Stimulated activated CD4-positive, alpha-beta T cell treated with anti-CD3 and anti-CD28 coated beads, Interleukin-2, amount 100 ng/mL, for 4 hours (primary cell): ENCODE data around the gene GPX8.

Source experiments
- DNase-seq: peaks from one replicate; pipeline ENCODE4 v3.0.0-alpha.2; 2020; ENCODE audit warnings: low read depth

GPX8 gene, protein sequence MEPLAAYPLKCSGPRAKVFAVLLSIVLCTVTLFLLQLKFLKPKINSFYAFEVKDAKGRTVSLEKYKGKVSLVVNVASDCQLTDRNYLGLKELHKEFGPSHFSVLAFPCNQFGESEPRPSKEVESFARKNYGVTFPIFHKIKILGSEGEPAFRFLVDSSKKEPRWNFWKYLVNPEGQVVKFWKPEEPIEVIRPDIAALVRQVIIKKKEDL

DNA sequence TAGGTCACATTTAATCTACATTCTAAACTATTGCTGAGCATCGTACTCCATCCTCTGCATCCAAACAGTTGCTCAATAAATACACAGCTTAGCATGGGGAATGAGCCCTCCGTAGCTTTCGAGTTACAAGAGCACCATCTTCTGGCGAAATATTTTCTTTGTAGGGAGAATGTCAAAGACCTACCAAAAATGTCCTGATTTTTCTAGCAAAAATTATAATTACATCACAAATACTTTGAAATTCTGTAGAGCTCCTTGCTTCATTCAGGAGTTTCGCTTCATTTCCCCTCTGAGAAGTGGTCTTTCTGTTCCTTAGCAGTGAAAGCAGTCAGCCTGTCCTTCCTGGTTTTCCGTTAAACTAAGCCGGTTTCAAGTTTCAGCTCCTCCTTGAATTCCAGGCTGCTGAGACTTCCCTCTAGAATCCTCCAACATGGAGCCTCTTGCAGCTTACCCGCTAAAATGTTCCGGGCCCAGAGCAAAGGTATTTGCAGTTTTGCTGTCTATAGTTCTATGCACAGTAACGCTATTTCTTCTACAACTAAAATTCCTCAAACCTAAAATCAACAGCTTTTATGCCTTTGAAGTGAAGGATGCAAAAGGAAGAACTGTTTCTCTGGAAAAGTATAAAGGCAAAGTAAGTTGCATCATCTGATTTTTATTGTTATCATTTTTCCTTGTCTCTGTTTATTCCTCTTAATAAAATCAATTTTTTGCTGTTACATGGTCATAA is at the start of gene GPX8:
GPX8 (plus strand) TSS at position 409 of the 730 bp plus-strand sequence; CDS start at position 431, 22 bp downstream.
- DNase-seq: no peak

- DNase-seq: no peak
Observed at GRCh38 chr5:55110217-55110616, 49.8 kb upstream of the GPX8 start.

DNA sequence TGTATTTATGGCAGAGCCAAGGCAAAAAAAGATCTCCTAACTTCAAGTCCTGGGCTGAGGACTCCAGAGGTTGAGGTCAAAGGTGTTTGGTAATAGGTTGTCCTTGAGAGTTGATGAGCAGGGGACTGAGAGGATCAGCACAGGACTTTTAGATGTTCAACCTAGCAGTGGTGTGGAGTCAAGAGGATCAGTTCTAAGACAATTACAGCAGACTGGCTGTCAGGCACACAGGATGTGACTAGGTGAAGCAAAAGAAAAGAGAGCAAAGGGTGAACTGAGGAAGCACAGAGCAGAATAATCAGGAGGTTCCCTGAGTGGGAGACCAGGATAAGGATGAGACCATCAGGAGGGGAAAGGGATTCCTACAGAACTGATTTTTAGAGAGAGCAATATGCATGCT is 46.6 kb upstream of the GPX8 start:
- DNase-seq: no peak

GRCh38 chr5:55114061-55114460 is 45.9 kb upstream of the GPX8 start:
- DNase-seq: no peak

GRCh38 chr5:55123365-55123764 is 36.6 kb upstream of the GPX8 start:
- no peak for DNase-seq

GRCh38 chr5:55134053-55134722 is 25.8 kb upstream of the GPX8 start:
- no peak for DNase-seq

DNA sequence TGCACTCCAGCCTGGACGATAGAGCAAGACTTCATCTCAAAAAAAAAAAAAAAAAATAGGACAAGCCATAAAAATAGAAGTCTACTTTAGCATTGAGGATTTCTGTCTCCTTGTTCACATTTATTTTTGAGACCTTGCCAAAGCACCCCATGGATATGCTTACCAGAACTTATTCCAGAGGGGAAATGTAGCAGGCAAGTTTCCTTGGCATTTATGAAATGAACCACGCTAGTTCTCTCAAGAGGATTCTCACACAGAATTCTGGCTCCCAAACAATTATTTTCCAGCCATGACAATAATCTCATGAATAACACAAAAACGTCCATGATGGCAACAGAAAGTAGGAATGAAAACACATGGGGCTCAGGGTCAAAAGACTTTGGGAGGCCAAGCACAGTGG is 23.4 kb upstream of the GPX8 start:
- DNase-seq: no peak

- no peak for DNase-seq
Observed at GRCh38 chr5:55140908-55141665, 18.9 kb upstream of the GPX8 start.

DNA sequence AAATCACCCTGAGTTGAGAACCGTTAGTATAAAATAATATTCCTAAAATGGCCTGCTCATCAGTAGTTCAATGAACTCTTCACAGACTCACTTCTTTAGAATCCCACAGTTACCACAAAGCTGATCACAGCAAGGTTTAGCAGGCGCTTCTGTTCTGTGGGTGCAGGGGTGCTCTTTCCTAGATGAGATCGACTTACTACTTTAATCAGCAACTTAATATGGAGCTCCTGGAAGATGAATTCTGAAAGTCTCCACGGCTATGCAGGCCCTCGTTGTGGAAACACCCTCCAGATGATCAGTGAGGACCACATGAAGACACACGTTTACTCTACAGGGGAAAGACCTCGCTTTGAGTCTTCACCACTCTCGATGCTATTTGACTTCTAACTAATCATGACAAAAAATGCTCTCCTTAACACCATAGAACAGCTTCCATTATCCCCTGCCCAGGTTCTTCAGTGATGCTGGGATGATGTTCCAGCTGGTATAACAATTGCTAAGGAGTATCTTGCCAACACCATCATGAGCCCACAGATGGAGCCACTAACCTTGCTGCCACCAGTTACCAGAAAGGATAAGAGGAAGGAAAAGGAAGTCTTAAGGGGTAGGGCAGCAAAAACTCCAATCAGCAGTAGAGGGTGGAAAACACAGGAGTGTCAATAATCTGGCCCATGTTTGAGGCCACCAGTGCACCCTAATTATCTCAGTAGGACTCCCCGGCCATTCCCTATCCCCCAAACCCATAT is 17.9 kb upstream of the GPX8 start:
- DNase-seq: no peak

- DNase-seq: no peak
Observed at GRCh38 chr5:55143624-55144023, 16.3 kb upstream of the GPX8 start.

DNA sequence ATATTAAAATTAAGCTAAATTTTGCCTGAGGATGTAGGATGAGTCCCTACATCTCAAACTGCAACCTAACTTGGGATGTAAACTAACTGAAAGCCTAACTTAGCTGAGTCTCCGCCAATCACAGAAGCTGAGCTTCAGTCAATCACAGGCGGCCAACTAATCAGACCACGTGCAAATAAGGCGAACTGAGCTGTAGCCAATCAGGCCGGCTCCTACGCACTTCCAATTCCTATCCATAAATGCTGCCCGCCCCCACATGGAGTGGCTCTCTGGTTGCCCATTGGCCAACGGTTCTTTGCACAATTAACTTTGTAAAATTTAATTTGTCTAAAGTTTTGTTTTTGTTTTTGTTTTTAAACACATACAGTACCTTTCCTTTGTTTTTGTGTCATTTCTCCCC is 13.9 kb upstream of the GPX8 start:
- no peak for DNase-seq

GRCh38 chr5:55146543-55147151 is 13.3 kb upstream of the GPX8 start:
- peak; percentile 76 for DNase-seq

DNA sequence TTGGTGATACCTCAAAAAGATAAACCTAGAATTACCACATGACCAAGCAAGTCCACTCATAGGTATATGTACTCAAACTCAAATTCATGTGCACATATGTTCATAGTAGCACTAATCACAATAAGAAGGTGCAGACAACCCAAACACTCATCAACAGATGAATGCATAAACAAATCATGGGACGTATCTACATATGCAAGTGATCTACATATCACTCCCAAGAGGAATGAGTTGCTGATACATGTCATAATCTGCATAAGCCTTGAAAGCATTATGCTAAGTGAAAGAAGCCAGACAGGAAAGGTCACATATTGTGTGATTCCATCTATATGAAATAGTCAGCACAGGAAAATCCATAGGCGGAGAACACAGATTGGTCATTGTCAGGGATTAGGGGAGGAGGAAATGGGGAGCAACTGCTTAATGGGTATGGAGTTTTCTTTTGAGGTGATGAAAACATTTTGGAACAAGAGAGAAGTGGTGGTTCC is 10.6 kb upstream of the GPX8 start:
- DNase-seq: no peak

DNA sequence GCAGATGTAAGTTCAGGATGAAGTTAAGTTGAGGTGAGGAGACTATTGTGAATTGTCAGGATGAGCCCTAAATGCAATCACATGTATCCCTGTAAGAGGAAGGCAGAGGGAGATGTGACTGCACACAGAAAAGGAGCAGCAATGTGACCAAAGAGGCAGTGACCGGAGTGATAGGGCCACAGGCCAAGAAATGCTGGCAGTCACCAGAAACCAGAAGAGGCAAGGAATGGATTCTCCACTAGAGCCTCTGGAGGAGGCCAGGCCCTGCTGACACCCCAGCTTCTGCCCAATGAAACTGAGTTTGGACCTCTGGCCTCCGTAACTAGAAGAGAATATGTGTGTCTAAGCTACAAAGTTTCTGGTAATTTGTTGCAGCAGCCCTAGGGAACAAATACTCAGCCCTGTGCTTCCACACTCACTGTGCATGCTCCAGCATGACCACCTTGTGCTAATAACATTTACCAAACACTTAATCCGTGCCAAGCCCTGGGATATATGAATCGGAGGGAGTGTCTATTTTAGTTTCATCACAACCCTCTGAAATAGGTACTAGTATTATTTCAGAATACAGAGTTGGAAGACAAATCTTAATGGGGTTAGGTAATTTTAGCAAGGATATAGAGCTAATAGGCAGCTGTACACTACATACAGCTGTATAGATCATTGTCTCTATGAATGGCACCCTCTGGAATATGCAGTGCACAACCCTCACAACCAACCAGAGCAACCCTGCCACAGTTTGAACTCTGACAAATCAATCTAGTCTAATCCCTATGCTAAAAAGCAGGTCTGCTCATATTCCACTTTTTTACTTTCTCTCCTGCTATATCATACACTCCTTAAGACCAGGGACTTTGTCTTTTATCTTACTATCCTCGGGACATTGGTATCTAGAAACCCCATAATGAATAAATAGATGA is 7.8 kb upstream of the GPX8 start:
- no peak for DNase-seq

DNA sequence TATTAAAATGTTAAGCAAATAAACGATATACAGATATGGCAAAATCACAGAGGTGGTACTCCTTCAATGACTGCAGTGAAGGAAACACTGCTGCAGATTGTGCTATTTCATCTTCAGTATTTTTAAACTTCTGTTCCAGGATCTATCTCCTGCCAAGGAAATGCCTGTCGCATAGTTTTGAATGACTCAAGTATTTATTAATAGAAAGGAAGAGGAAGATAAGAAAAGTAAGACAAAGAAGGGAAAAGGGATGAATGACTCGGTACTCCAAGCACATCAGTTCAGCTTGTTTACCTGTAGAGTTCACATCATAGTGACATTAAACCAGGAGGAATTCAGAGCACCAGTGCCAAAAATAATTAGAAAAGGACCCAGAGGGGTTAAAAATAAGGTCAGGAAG is 5.1 kb upstream of the GPX8 start:
- DNase-seq: no peak

DNA sequence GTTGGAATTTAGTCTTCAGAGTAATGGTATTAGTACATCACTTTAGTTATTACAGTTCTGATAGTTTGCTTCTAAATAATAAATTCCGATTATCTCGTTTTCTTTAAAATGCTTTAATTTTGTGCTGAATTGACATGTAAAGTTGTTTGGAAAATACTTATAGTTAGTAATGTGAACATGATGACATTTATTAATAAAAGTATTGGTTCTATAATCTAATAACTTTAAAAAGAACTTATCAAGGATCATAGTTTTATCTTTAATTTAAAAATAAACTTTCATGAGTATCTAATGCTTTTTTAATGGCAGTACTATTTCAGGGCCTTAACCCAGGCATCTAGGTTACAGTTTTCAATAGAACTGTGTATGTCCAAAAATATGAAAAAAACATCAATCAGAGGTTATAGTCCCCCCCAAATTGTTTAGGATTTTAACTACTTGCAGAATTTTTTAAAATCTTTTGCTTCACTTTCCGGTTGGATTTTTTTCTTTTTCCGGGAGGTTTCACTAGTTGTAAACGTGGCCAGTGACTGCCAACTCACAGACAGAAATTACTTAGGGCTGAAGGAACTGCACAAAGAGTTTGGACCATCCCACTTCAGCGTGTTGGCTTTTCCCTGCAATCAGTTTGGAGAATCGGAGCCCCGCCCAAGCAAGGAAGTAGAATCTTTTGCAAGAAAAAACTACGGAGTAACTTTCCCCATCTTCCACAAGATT is 680 bp downstream of the GPX8 start:
- no peak for DNase-seq

GRCh38 chr5:55162666-55163065 is 2.7 kb downstream of the GPX8 start:
- no peak for DNase-seq

- no peak for DNase-seq
Observed at GRCh38 chr5:55171471-55171870, 11.5 kb downstream of the GPX8 start.
